ENCODE data around the gene NID1.

NID1 gene

DNA sequence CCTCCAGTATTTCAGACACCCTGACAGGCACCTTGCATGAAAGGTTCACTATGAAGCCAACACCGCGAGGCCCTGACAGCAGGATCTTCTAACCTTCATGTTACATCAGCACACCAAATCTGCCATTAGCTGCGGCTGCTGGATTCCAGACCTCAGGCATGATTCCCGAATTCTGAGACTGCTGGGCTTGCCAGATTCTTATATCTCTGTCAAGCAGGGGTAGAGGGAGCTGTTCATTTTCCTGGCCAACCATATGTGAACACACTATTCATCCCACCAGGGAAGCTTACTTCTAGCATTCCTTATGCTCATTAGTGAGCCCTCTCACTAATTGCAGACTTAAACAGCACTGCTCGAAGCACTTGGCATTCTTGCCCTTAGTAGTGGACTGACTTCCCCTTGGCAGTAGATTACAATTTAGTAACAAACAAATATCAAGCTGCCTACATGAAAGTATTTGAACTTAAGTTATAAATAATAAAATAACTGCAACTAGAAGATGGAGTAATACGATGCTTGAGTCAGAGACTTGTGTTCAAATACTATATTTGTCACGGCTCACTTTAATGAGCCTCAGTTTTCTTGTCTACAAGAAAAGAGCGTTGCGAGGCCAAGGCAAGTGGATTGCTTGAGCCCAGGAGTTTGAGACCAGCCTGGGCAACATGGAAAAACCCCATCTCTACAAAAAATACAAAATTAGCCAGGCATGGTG is 43.3 kb downstream of the NID1 start:
- TF ChIP-seq, protein P1, sequence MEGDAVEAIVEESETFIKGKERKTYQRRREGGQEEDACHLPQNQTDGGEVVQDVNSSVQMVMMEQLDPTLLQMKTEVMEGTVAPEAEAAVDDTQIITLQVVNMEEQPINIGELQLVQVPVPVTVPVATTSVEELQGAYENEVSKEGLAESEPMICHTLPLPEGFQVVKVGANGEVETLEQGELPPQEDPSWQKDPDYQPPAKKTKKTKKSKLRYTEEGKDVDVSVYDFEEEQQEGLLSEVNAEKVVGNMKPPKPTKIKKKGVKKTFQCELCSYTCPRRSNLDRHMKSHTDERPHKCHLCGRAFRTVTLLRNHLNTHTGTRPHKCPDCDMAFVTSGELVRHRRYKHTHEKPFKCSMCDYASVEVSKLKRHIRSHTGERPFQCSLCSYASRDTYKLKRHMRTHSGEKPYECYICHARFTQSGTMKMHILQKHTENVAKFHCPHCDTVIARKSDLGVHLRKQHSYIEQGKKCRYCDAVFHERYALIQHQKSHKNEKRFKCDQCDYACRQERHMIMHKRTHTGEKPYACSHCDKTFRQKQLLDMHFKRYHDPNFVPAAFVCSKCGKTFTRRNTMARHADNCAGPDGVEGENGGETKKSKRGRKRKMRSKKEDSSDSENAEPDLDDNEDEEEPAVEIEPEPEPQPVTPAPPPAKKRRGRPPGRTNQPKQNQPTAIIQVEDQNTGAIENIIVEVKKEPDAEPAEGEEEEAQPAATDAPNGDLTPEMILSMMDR (IDR thresholded peaks at IDR 0.05; ENCODE audit: low read depth, low read length): no peak
- no peak overlapping the region for H3K4me3 ChIP-seq (ENCODE audit: low read depth, low read length)

DNA sequence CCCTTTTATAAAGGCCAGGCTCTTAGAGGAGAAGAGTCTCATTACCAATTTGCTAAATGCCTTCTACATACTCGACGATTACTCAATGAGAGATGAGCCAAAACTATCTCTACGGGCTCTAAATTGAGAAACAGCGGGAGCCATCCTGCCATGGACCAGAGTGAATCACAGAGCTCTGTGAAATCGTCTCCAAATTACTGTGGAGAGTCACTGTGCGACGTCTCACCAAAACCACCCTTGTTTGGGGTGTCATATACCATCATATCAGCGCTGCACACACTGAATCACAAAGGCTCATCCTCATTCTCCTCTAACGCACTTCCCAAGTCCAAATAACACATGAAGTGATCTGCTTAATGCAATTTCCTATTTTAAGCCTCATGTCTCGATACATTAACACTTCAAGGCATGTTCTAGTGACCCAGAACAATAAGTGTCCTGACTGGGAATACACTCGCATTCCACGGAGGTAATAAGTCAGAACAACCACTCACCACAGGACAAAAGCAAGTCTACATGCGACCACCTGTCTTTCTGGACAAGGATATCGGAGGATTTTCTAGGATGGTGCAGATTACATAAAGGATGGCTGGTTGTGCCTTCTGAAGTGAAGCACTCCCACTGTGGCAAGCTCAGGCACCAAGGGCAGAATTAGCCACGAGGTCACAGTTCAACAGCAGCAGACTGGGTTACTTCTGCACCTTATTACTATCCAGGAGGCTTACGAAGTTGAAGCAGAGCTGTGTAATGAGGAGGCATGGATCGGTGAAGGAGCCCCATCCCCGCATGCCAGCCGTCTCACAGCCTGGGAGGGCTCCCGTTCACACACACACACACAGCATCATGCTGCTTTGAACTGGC is 44.3 kb downstream of the NID1 start:
- TF ChIP-seq, protein P1 (IDR thresholded peaks at IDR 0.05; ENCODE audit: low read depth, low read length): no peak
- no peak overlapping the region for H3K4me3 ChIP-seq (ENCODE audit: low read depth, low read length)

DNA sequence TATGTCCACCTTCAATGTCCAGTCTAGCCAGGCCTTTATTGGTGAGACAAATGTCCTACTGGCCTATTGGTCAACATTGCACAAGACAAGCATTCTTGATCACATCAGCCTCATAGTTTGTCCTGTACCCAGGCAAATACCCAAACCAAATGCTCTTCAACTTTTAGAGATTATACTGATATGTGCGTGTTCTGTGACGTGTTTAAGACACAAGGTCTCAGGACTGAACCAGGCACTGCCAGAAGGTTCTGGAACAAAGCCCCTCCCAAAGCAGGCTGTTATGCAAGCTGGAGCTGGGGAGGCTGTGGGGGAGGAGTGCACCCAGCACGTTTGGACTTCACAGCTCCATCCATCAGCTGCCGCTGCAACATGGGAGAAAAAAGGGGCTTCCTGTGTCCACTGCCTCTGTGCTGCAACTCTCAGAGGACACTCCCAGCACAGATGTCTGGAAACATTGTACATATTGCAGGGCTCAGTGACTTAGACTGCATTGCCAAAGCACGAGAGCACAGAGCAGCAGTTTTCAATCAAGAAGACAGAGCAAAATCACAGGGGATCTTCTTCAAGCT is 45.9 kb downstream of the NID1 start:
- TF ChIP-seq, protein P1 (IDR thresholded peaks at IDR 0.05; ENCODE audit: low read depth, low read length): no peak
- H3K4me3 ChIP-seq (ENCODE audit: low read depth, low read length): no peak overlapping the region

DNA sequence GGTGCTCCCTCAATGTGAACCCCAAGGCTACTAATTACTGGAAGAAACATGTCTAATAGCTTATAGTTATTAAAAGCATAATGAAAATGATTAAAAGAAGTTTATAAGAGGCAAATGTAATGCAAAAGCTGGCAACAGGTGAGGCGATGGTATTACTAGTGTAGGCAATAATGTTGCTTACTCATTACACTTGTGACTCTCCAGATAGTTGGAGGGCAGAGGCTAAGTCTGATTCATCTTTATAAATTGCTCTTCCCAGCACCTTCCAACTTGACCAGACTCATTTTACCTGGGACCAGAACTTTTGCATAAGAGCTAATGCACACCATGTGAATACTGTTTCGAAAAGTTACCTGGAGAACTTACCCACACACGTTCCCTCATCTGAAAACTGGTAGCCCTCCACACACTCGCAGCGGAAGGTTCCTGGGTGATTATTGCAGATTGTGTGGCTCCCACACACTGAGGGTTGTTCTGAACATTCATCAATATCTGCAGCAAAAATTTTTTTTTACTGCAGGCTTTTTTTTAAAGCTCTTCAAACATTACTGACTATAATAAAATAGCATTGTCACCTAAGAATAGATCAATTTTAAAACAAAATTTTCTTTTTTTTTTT is 48.0 kb downstream of the NID1 start:
- H3K4me3 ChIP-seq (ENCODE audit: low read depth, low read length): no peak overlapping the region
- TF ChIP-seq, protein P1 (IDR thresholded peaks at IDR 0.05; ENCODE audit: low read depth, low read length): no peak

DNA sequence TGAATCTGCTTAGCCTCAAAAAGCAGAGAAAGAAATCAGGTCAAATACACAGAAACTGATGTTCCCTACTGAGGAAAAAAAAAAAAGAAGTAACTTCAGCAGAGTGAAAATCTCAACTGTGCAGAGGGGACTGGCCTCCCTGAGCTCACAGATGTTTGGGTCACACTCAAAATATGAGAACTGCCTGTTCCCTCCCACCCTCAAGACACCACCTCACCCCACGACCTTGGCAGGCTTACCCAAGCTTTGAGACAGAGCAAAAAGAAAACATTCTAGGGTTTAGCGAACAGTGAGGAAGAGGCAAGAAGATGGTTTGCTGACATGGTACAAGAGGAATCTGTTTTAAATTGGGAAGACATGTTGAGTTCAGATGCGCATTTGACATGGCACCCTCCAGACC is 48.8 kb downstream of the NID1 start:
- TF ChIP-seq, protein P1 (IDR thresholded peaks at IDR 0.05; ENCODE audit: low read depth, low read length): no peak

DNA sequence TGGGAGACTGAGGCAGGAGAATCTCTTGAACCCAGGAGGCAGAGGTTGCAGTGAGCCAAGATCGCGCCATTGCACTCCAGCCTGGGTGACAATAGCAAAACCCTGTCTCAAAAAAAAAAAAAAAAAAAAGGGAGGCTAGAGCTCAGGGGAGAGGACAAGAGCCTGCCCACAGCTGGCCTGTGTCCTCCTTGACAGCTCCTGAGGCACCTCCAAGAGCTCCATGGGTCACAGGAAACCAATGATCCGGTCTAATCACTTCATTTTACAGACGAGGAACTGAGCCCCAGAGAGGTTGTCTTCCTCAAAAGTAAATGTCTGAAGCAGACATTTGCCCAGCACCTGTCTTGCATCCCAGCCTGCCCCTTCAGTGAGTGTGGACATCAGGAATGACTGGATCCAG is 49.4 kb downstream of the NID1 start:
- TF ChIP-seq, protein P1 (IDR thresholded peaks at IDR 0.05; ENCODE audit: low read depth, low read length): no peak

More for the DNA sequence above, 48.8 kb downstream of the NID1 start:
- no peak overlapping the region for H3K4me3 ChIP-seq (ENCODE audit: low read depth, low read length)

More for the DNA sequence above, 49.4 kb downstream of the NID1 start:
- no peak overlapping the region for H3K4me3 ChIP-seq (ENCODE audit: low read depth, low read length)

Measured in WI38 (cell line).